ENCODE measurements around the gene DDX23.
A peak's percentile ranks its signal among the peaks of the same experiment; 100 is the strongest.
"Not testable (repeated sequence)": the region's sequence is repeated elsewhere in the genome, so short reads cannot be mapped to it uniquely, and the experiment has no call there.

The DDX23 gene

GRCh38 chr12:48851883-48852733 is at the start of gene DDX23:
TSS of gene DDX23 (minus strand) at chr12:48852163. CDS start at chr12:48845782, 6,381 bp downstream.
- DNase-seq = peak; percentile 96

GRCh38 chr12:48901278-48901677 is 49.3 kb upstream of the DDX23 start:
- no peak for DNase-seq

- no peak for DNase-seq
Measured at GRCh38 chr12:48899651-48900050, 47.7 kb upstream of the DDX23 start.

GRCh38 chr12:48894271-48894670 is 42.3 kb upstream of the DDX23 start:
- no peak for DNase-seq

- DNase-seq = peak; percentile 59
Measured at GRCh38 chr12:48890657-48891418, 38.9 kb upstream of the DDX23 start.

GRCh38 chr12:48889679-48890078 is 37.7 kb upstream of the DDX23 start:
- DNase-seq = no peak

- DNase-seq = peak; percentile 78
Measured at GRCh38 chr12:48883305-48884161, 31.6 kb upstream of the DDX23 start.

- no peak for DNase-seq
Measured at GRCh38 chr12:48882972-48883304, 31.0 kb upstream of the DDX23 start.

GRCh38 chr12:48882315-48882687 is 30.3 kb upstream of the DDX23 start:
- DNase-seq = no peak

- no peak for DNase-seq
Measured at GRCh38 chr12:48881686-48882314, 29.8 kb upstream of the DDX23 start.

GRCh38 chr12:48880647-48881046 is 28.7 kb upstream of the DDX23 start:
- DNase-seq = no peak

GRCh38 chr12:48878548-48878947 is 26.6 kb upstream of the DDX23 start:
- DNase-seq = no peak

GRCh38 chr12:48875944-48876515 is 24.1 kb upstream of the DDX23 start:
- DNase-seq = no peak

GRCh38 chr12:48873534-48873933 is 21.6 kb upstream of the DDX23 start:
- DNase-seq = not testable (repeated sequence)

- DNase-seq = no peak
Measured at GRCh38 chr12:48873096-48873495, 21.1 kb upstream of the DDX23 start.

GRCh38 chr12:48869191-48869590 is 17.2 kb upstream of the DDX23 start:
- DNase-seq = no peak

GRCh38 chr12:48868451-48868850 is 16.5 kb upstream of the DDX23 start:
- no peak for DNase-seq

GRCh38 chr12:48866052-48866711 is 14.2 kb upstream of the DDX23 start:
- no peak for DNase-seq

- DNase-seq = peak; percentile 95
Measured at GRCh38 chr12:48865281-48866051, 13.5 kb upstream of the DDX23 start, which contains the start of gene RND1. TSS of gene RND1 (minus strand) at chr12:48865870. CDS start at chr12:48865767, 103 bp downstream.

GRCh38 chr12:48863291-48863690 is 11.3 kb upstream of the DDX23 start:
- no peak for DNase-seq

GRCh38 chr12:48862760-48863159 is 10.8 kb upstream of the DDX23 start:
- DNase-seq = no peak
